Left lobe of liver (tissue), 2 donors: Measurements from ENCODE around the gene TTLL11. TPM values are rescaled to one million over a fixed set of nuclear protein-coding genes. Genes with fewer than 3 reads are reported as not detected.
"Not testable (repeated sequence)": the region's sequence is repeated elsewhere in the genome, so short reads cannot be mapped to it uniquely, and the experiment has no call there.

ENCODE experiments used
- ATAC-seq: fragments of 200-7000 bp; cut with Tn5 transposase; one replicate; pipeline ENCODE4 v1.9.1; 2020; ENCODE audit warnings: mild to moderate bottlenecking, moderate library complexity
- DNase-seq: peaks from one replicate; pipeline ENCODE4 v3.0.0-alpha.2; 2020; ENCODE audit warnings: low spot score
- total RNA-seq: library from RNA; stranded (reverse); gene quantifications from one replicate; pipeline ENCODE4 v1.2.1, GENCODE V29; 2021
- donor health status: DM: no; HTN: no; CAD: no; lungs with moderate emphysema.
- donor health status: DM: no; HTN: yes; CAD: no.

TTLL11 gene
- total RNA-seq, 1 donor from 2014 or later, result 2.8 TPM

- DNase-seq, result no peak
- no peak for ATAC-seq
Observed at GRCh38 chr9:121914604-121915303, 178.4 kb downstream of the TTLL11 start.

GRCh38 chr9:121914017-121914595 is 179.0 kb downstream of the TTLL11 start:
- DNase-seq, result no peak

GRCh38 chr9:121912812-121913627 is 180.1 kb downstream of the TTLL11 start:
- no peak for ATAC-seq
- no peak for DNase-seq

More at GRCh38 chr9:121914017-121914595, 179.0 kb downstream of the TTLL11 start:
- no peak for ATAC-seq

GRCh38 chr9:121910491-121911040 is 182.5 kb downstream of the TTLL11 start:
- DNase-seq, result no peak
- ATAC-seq, result no peak

- no peak for DNase-seq
- ATAC-seq, result no peak
Observed at GRCh38 chr9:121909111-121909510, 184.0 kb downstream of the TTLL11 start.

- DNase-seq, result no peak
- ATAC-seq, result no peak
Observed at GRCh38 chr9:121906074-121906870, 186.8 kb downstream of the TTLL11 start.

GRCh38 chr9:121902461-121903135 is 190.5 kb downstream of the TTLL11 start:
- ATAC-seq, result no peak
- DNase-seq, result no peak

GRCh38 chr9:121901616-121902015 is 191.5 kb downstream of the TTLL11 start:
- no peak for ATAC-seq
- DNase-seq, result no peak

GRCh38 chr9:121900163-121900562 is 192.9 kb downstream of the TTLL11 start:
- DNase-seq, result no peak
- ATAC-seq, result no peak

- ATAC-seq (no peak), DNase-seq (no peak)
Observed at GRCh38 chr9:121898856-121899255, 194.3 kb downstream of the TTLL11 start.

- DNase-seq (no peak), ATAC-seq (no peak)
Observed at GRCh38 chr9:121897140-121897539, 196.0 kb downstream of the TTLL11 start.

GRCh38 chr9:121896545-121896943 is 196.6 kb downstream of the TTLL11 start:
- DNase-seq, result no peak
- no peak for ATAC-seq

GRCh38 chr9:121895818-121896544 is 197.1 kb downstream of the TTLL11 start:
- DNase-seq, result peak; percentile 60
- peak; percentile 87 for ATAC-seq

GRCh38 chr9:121895358-121895757 is 197.8 kb downstream of the TTLL11 start:
- DNase-seq (no peak), ATAC-seq (no peak)

GRCh38 chr9:121894380-121894779 is 198.7 kb downstream of the TTLL11 start:
- ATAC-seq, DNase-seq: not testable (repeated sequence)

- ATAC-seq (no peak), DNase-seq (no peak)
Observed at GRCh38 chr9:121893786-121894185, 199.3 kb downstream of the TTLL11 start.

- ATAC-seq (no peak), DNase-seq (no peak)
Observed at GRCh38 chr9:121892706-121893105, 200.4 kb downstream of the TTLL11 start.

- ATAC-seq, result no peak
- no peak for DNase-seq
Observed at GRCh38 chr9:121890746-121891145, 202.4 kb downstream of the TTLL11 start.

GRCh38 chr9:121889990-121890563 is 203.0 kb downstream of the TTLL11 start:
- DNase-seq (no peak), ATAC-seq (no peak)
